Nephron progenitor cell (in vitro differentiated cells): ENCODE measurements around the gene GDPD1.
"Not testable (repeated sequence)": the region's sequence is repeated elsewhere in the genome, so short reads cannot be mapped to it uniquely, and the experiment has no call there.

Source experiments
- DNase-seq: peaks from one replicate; pipeline ENCODE4 v3.0.0; 2021
- H3K27ac Mint-ChIP-seq: 2 replicates; pipeline ENCODE4 v1.8.0; 2021; ENCODE audit warnings: mild to moderate bottlenecking, moderate library complexity, mixed read lengths
- H3K27me3 Mint-ChIP-seq: 2 replicates; pipeline ENCODE4 v1.8.0; 2021; ENCODE audit warnings: mild to moderate bottlenecking, low read depth, mixed read lengths; ENCODE audit not compliant: poor library complexity
- H3K36me3 Mint-ChIP-seq: 2 replicates; pipeline ENCODE4 v1.8.0; 2021; ENCODE audit warnings: low read depth, mixed read lengths
- H3K4me1 Mint-ChIP-seq: 2 replicates; pipeline ENCODE4 v1.8.0; 2021; ENCODE audit warnings: mixed read lengths
- H3K4me3 Mint-ChIP-seq: 2 replicates; pipeline ENCODE4 v1.8.0; 2021; ENCODE audit warnings: mild to moderate bottlenecking, moderate library complexity, mixed read lengths
- H3K9me3 Mint-ChIP-seq: 2 replicates; pipeline ENCODE4 v1.8.0; 2021; ENCODE audit warnings: mild to moderate bottlenecking, moderate library complexity, mixed read lengths
- TF ChIP-seq, protein P1 (sequence below): fragments of 200-600 bp; sonication (generic); IDR thresholded peaks from 2 replicates; pipeline ENCODE4 v1.5.0; 2021; ENCODE audit warnings: antibody characterized with exemption

The GDPD1 gene

DNA sequence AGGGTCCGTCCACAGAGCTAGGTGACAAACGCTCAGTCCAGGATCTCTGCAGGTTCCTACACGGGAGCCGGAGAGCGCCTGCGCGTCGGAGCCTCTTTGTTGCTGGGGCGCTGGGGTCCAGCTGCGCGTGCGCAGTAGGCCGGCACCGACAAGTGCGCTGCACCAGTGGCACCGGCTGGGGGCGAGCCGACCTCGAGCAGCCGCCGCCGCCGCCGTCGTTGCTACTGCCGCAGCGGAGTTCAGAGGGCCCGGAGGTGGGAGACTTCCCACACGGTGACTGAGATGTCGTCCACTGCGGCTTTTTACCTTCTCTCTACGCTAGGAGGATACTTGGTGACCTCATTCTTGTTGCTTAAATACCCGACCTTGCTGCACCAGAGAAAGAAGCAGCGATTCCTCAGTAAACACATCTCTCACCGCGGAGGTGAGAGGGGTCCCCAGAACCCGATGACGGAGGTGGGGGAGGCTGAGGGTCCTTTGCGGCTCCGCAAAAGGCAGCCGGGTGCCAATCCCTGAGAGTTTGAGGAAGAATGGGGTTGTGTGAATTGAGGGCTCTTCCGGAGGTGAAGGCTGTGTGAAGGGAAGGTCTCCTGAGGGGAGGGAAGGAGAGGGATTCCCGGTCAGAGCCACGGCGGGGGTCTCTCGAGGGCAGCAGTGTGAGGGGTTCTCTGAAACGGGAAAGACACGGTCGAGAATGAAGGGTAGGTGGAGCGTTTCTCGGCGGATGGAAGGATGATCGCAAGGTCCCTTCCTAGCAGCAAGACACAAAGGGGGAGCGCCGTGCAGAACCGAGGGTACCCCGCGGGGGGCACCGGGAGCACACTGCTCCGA, at the start of gene GDPD1:
Gene GDPD1, plus strand, starts transcription at position 184 of the 831 bp plus-strand sequence. Its CDS starts 99 bp downstream, at position 283.
- H3K27ac Mint-ChIP-seq = peak within 1 kb of the TSS; percentile 98
- peaks cover 6% of the 10 kb centered on the region for H3K36me3 Mint-ChIP-seq
- TF ChIP-seq, protein P1, sequence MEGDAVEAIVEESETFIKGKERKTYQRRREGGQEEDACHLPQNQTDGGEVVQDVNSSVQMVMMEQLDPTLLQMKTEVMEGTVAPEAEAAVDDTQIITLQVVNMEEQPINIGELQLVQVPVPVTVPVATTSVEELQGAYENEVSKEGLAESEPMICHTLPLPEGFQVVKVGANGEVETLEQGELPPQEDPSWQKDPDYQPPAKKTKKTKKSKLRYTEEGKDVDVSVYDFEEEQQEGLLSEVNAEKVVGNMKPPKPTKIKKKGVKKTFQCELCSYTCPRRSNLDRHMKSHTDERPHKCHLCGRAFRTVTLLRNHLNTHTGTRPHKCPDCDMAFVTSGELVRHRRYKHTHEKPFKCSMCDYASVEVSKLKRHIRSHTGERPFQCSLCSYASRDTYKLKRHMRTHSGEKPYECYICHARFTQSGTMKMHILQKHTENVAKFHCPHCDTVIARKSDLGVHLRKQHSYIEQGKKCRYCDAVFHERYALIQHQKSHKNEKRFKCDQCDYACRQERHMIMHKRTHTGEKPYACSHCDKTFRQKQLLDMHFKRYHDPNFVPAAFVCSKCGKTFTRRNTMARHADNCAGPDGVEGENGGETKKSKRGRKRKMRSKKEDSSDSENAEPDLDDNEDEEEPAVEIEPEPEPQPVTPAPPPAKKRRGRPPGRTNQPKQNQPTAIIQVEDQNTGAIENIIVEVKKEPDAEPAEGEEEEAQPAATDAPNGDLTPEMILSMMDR = peak; percentile 47
- H3K4me3 Mint-ChIP-seq = peak within 1 kb of the TSS; percentile 98
- H3K27me3 Mint-ChIP-seq = no peaks in the 10 kb centered on the region
- peak; percentile 98 for DNase-seq
- H3K9me3 Mint-ChIP-seq = no peaks in the 10 kb centered on the region
- peaks cover 16% of the 10 kb centered on the region for H3K4me1 Mint-ChIP-seq

DNA sequence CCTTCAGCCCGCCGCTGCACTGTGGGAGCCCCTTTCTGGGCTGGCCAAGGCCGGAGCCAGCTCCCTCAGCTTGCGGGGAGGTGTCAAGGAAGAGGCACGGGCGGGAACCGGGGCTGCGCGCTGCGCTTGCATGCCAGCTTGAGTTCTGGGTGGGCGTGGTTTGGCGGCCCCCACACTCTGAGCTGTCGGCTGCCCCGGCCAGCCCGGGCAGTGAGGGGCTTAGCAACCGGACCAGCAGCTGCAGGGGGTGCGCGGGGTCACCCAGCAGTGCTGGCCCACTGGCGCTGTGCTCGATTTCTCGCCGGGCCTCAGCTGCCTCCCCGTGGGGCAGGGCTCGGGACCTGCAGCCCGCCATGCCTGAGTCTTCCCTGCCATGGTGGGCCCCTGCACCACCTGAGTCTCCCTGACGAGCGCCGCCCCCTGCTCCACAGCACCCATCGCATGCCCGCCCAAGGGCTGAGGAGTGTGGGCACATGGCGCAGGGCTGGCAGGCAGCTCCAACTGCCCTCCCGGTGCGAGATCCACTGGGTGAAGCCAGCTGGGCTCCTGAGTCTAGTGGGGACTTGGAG, 47.8 kb upstream of the GDPD1 start:
- H3K4me1 Mint-ChIP-seq = peaks cover 14% of the 10 kb centered on the region
- H3K4me3 Mint-ChIP-seq = no peak overlapping the region
- no peak for DNase-seq
- H3K9me3 Mint-ChIP-seq = no peaks in the 10 kb centered on the region
- H3K27ac Mint-ChIP-seq = no peak overlapping the region
- TF ChIP-seq, protein P1 = no peak
- H3K36me3 Mint-ChIP-seq = peaks cover 59% of the 10 kb centered on the region
- no peaks in the 10 kb centered on the region for H3K27me3 Mint-ChIP-seq

DNA sequence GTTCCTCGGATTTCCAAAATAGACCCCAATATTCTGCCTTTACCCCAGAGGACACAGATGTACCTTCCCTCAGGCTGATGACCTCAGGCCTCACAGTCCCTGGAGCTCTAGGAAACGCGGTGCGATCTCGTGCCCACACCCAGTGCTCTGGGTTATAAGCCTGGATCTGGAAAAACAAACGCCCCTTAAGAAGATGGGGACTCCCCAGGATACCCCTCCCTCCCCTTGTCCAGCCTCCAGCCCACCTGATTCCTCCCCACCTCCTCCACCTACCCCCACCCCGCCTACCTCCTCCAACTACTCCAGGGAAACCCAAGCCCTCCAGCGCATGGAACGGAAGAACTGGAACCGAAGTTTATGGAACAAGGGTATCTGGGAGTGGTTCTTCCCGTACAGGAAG, 45.6 kb upstream of the GDPD1 start:
- Mint-ChIP-seq H3K4me1 (peaks cover 24% of the 10 kb centered on the region), H3K4me3 (no peak overlapping the region), H3K27me3 (no peaks in the 10 kb centered on the region), H3K27ac (no peak overlapping the region), H3K9me3 (no peaks in the 10 kb centered on the region), H3K36me3 (peaks cover 57% of the 10 kb centered on the region)
- DNase-seq = no peak
- TF ChIP-seq, protein P1 = no peak

DNA sequence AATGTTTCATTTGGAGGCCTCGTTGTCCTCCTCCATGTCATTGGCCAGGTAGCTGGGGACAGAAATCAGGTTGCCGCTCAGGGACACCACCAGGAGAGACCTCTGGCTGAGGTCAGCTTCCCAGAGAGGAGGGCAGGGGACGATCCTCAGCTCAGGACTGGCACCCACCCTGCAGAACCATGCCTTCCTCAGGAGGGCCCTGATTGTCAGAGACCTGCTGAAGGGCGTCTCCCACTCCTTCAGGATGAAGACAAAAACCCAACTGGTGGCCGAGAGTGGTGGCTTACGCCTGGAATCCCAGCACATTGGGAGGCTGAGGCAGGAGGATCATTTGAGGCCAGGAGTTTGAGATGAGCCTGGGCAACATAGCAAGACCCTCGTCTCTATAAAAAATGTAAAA, 45.2 kb upstream of the GDPD1 start:
- TF ChIP-seq, protein P1 = no peak
- DNase-seq = no peak
- no peaks in the 10 kb centered on the region for H3K27me3 Mint-ChIP-seq
- no peak overlapping the region for H3K4me3 Mint-ChIP-seq
- H3K4me1 Mint-ChIP-seq = peaks cover 25% of the 10 kb centered on the region
- H3K36me3 Mint-ChIP-seq = peaks cover 59% of the 10 kb centered on the region
- no peaks in the 10 kb centered on the region for H3K9me3 Mint-ChIP-seq
- no peak overlapping the region for H3K27ac Mint-ChIP-seq

DNA sequence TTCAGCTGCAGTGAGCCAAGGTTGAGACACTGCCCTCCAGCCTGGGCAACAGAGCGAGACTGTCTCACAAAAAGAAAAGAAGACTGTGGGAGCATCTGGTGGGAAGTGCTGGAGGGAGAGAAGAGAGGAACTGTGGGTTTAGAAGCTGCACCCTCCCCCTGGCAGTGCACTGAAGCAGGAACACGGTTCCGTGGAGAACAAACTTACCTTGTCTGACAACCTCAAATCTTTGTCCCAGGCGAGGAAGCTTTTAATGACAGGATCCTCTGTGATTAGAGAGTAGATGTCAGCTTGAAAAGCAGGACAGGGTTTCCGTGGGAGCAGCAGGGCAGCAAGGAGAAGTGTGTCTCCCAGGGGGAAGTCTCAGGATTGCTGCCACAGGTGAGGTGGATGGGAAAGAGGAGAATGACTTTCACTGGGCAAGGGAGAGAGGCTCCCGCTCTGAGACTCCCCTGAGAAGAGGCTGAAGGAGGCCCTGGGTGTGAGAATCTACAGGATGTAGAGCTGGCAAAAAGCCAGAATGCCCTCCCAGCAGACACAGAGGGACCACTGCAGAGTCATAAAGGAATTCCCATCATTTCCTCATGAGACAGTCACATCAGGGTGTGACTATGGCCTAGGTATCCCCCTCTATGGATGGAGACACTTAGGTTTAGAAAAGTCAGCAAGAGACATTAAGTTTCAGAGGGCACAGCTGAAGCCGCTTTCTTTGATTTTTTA, 41.9 kb upstream of the GDPD1 start:
- peaks cover 58% of the 10 kb centered on the region for H3K36me3 Mint-ChIP-seq
- peaks cover 25% of the 10 kb centered on the region for H3K4me1 Mint-ChIP-seq
- H3K27me3 Mint-ChIP-seq = no peaks in the 10 kb centered on the region
- H3K9me3 Mint-ChIP-seq = no peaks in the 10 kb centered on the region
- H3K4me3 Mint-ChIP-seq = no peak overlapping the region
- peak overlapping the region; percentile 84 for H3K27ac Mint-ChIP-seq
- no peak for DNase-seq
- TF ChIP-seq, protein P1 = no peak

DNA sequence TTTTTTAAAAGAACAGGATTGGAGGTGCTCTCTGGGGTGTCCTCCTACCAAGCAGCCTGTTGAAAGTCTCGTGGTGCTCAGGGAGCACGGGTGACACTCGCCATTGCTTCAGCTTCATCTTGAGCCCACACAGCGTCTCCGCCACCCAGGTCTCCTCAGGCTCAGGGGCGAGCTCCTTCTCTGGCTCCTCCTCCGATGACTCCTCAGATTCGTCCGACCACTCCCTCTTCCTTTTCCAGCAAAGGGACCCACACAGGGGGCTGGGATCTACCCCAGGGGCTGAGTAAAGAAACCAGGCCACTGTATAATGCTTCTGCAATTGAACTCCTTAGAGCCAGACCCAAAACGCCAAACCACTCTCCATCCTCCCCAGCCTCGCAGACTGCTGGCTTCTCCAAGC, 40.7 kb upstream of the GDPD1 start:
- H3K36me3 Mint-ChIP-seq = peaks cover 47% of the 10 kb centered on the region
- H3K9me3 Mint-ChIP-seq, DNase-seq, H3K27me3 Mint-ChIP-seq, H3K4me3 Mint-ChIP-seq: not testable (repeated sequence)
- H3K27ac Mint-ChIP-seq = peak overlapping the region; percentile 54
- H3K4me1 Mint-ChIP-seq = peaks cover 25% of the 10 kb centered on the region
